ENCODE measurements around the gene SMPDL3A. TPM values are rescaled to one million over a fixed set of nuclear protein-coding genes. Genes with fewer than 3 reads are reported as not detected.
A peak's percentile ranks its signal among the peaks of the same experiment; 100 is the strongest.

Gene SMPDL3A
- total and polyA plus RNA-seq, 2 of the 13 experiments (the other 11 are each of a cell fraction or from before 2014, with no cell fraction given) = 7.8 to 17.3 TPM

DNA sequence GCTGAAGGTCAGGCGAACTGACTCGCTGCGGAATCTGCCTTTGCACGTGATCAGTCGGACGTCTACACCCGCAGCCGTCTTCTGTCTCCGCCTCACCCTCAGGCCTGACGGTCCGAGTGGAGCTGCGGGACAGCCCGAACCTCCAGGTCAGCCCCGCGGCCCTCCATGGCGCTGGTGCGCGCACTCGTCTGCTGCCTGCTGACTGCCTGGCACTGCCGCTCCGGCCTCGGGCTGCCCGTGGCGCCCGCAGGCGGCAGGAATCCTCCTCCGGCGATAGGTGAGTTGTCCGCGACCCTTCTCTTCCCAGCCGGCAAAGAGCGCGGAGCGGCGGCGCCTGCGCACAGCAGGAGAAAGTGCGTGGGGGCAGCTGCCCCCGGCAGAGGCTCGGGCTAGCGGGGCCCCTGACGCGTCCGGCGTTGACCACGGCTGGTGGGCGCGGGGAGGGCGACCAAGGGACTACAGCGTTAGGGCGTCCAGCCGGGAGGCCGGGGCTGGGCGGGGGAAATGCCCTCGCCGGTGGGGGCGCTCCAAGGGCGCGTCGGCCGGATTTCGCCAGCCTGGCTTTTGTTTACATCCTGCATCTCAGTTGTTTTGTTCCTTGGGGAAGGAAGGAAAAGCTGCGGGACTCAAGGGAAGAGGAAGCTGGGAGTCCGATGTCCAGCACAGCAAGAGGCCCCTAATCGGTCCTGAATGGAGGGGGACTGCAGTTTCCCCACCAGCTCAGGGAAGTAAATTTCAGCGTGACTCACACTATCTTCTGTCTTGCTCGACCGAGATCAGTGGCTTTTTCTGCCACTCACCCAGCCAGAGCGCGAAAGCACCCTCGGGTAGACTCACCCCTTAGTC, at the start of gene SMPDL3A (continued):
- TF ChIP-seq ZNF564 (CRISPR knock-in tag; IDR thresholded peaks at IDR 0.05) (peak; percentile 97), TEAD3 (CRISPR knock-in tag; optimal IDR thresholded peaks at IDR 0.05; ENCODE audit: borderline replicate concordance) (peak; percentile 100), SP140L (CRISPR knock-in tag; IDR thresholded peaks at IDR 0.05; ENCODE audit: borderline replicate concordance) (peak; percentile 27; the same call in 1 of the 2 replicates), ZFP82 (CRISPR knock-in tag; IDR thresholded peaks at IDR 0.05; ENCODE audit: borderline replicate concordance) (peak; percentile 32; the same call in 1 of the 2 replicates), EHMT2 (IDR thresholded peaks at IDR 0.05; ENCODE audit: borderline replicate concordance, low read depth, low read length) (no peak), RBAK (CRISPR knock-in tag; IDR thresholded peaks at IDR 0.05) (0 out of 2 replicates have a peak, but pooled peaks have one; percentile 33), POLR2AphosphoS5 (IDR thresholded peaks at IDR 0.05; ENCODE audit: low read depth, low read length) (peak; percentile 60), ZSCAN12 (CRISPR knock-in tag; IDR thresholded peaks at IDR 0.05) (peak; percentile 73; the same call in 1 of the 2 replicates), TOPORS (CRISPR knock-in tag; IDR thresholded peaks at IDR 0.05) (peak; percentile 90), FOXK1 (CRISPR knock-in tag; IDR thresholded peaks at IDR 0.05; ENCODE audit: borderline replicate concordance, low read depth) (peak; percentile 91), HDAC2 (CRISPR knock-in tag; IDR thresholded peaks at IDR 0.05) (peak; percentile 86), ZNF432 (CRISPR knock-in tag; IDR thresholded peaks at IDR 0.05; ENCODE audit: borderline replicate concordance) (no peak), ZFP36L2 (CRISPR knock-in tag; IDR thresholded peaks at IDR 0.05) (no peak; the same call in 1 of the 2 replicates), ZBTB42 (CRISPR knock-in tag; IDR thresholded peaks at IDR 0.05) (peak; percentile 97), MIXL1 (CRISPR knock-in tag; IDR thresholded peaks at IDR 0.05) (peak; percentile 60; the same call in 1 of the 2 replicates), KAT8 (CRISPR knock-in tag; IDR thresholded peaks at IDR 0.05) (peak; percentile 91)
- TF ChIP-seq, protein P1, sequence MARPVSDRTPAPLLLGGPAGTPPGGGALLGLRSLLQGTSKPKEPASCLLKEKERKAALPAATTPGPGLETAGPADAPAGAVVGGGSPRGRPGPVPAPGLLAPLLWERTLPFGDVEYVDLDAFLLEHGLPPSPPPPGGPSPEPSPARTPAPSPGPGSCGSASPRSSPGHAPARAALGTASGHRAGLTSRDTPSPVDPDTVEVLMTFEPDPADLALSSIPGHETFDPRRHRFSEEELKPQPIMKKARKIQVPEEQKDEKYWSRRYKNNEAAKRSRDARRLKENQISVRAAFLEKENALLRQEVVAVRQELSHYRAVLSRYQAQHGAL (CRISPR knock-in tag; IDR thresholded peaks at IDR 0.05; ENCODE audit: not compliant biosample characterization) = peak; percentile 47
- TF ChIP-seq, protein P2, sequence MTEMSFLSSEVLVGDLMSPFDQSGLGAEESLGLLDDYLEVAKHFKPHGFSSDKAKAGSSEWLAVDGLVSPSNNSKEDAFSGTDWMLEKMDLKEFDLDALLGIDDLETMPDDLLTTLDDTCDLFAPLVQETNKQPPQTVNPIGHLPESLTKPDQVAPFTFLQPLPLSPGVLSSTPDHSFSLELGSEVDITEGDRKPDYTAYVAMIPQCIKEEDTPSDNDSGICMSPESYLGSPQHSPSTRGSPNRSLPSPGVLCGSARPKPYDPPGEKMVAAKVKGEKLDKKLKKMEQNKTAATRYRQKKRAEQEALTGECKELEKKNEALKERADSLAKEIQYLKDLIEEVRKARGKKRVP (CRISPR knock-in tag; IDR thresholded peaks at IDR 0.05) = peak in 1 of 2 experiments; percentile 80; a peak in 2 of 4 replicates
- TF ChIP-seq, protein P3, sequence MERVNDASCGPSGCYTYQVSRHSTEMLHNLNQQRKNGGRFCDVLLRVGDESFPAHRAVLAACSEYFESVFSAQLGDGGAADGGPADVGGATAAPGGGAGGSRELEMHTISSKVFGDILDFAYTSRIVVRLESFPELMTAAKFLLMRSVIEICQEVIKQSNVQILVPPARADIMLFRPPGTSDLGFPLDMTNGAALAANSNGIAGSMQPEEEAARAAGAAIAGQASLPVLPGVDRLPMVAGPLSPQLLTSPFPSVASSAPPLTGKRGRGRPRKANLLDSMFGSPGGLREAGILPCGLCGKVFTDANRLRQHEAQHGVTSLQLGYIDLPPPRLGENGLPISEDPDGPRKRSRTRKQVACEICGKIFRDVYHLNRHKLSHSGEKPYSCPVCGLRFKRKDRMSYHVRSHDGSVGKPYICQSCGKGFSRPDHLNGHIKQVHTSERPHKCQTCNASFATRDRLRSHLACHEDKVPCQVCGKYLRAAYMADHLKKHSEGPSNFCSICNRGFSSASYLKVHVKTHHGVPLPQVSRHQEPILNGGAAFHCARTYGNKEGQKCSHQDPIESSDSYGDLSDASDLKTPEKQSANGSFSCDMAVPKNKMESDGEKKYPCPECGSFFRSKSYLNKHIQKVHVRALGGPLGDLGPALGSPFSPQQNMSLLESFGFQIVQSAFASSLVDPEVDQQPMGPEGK (CRISPR knock-in tag; IDR thresholded peaks at IDR 0.05) = peak; percentile 99
- TF ChIP-seq, protein P4, sequence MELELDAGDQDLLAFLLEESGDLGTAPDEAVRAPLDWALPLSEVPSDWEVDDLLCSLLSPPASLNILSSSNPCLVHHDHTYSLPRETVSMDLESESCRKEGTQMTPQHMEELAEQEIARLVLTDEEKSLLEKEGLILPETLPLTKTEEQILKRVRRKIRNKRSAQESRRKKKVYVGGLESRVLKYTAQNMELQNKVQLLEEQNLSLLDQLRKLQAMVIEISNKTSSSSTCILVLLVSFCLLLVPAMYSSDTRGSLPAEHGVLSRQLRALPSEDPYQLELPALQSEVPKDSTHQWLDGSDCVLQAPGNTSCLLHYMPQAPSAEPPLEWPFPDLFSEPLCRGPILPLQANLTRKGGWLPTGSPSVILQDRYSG (CRISPR knock-in tag; IDR thresholded peaks at IDR 0.05) = no peak
- TF ChIP-seq, protein P5, sequence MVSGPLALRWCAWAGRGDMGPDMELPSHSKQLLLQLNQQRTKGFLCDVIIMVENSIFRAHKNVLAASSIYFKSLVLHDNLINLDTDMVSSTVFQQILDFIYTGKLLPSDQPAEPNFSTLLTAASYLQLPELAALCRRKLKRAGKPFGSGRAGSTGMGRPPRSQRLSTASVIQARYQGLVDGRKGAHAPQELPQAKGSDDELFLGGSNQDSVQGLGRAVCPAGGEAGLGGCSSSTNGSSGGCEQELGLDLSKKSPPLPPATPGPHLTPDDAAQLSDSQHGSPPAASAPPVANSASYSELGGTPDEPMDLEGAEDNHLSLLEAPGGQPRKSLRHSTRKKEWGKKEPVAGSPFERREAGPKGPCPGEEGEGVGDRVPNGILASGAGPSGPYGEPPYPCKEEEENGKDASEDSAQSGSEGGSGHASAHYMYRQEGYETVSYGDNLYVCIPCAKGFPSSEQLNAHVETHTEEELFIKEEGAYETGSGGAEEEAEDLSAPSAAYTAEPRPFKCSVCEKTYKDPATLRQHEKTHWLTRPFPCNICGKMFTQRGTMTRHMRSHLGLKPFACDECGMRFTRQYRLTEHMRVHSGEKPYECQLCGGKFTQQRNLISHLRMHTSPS (CRISPR knock-in tag; IDR thresholded peaks at IDR 0.05; ENCODE audit: low read depth) = peak; percentile 99
- TF ChIP-seq, protein P6, sequence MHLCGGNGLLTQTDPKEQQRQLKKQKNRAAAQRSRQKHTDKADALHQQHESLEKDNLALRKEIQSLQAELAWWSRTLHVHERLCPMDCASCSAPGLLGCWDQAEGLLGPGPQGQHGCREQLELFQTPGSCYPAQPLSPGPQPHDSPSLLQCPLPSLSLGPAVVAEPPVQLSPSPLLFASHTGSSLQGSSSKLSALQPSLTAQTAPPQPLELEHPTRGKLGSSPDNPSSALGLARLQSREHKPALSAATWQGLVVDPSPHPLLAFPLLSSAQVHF (CRISPR knock-in tag; IDR thresholded peaks at IDR 0.05) = peak; percentile 95; the same call in 1 of the 2 replicates
